ENCODE data around the gene TRABD2A.

Gene TRABD2A

DNA sequence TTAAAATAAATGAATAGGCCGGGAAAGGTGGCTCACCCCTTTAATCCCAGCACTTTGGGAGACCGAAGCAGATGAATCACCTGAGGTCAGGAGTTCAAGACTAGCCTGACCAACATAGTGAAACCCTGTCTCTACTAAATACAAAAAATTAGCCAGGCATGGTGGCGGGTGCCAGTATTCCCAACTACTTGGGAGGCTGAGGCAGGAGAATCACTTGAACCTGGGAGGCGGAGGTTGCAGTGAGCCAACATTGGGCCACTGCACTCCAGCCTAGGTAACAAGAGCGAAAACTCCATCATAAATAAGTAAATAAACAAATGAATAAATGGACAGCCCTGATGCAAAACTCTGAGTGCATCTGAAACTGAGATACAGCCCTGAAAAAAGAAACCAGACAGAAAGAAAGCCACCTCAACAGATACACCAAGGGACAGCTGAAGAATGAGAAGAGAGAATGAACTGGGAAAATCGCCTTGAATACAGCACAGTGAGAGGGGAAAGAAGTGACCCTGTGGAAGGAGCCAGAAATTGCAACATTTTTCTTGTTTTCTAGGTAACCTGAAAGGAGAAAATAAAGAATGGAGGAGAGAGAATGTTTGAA, 64.4 kb downstream of the TRABD2A start:
- no peak for DNase-seq (ENCODE audit: low spot score)
- in situ Hi-C loops (cut with MboI; ENCODE audit: low sequenced_read_pairs, unreplicated experiment): no loop called here
- TF ChIP-seq, protein P1, sequence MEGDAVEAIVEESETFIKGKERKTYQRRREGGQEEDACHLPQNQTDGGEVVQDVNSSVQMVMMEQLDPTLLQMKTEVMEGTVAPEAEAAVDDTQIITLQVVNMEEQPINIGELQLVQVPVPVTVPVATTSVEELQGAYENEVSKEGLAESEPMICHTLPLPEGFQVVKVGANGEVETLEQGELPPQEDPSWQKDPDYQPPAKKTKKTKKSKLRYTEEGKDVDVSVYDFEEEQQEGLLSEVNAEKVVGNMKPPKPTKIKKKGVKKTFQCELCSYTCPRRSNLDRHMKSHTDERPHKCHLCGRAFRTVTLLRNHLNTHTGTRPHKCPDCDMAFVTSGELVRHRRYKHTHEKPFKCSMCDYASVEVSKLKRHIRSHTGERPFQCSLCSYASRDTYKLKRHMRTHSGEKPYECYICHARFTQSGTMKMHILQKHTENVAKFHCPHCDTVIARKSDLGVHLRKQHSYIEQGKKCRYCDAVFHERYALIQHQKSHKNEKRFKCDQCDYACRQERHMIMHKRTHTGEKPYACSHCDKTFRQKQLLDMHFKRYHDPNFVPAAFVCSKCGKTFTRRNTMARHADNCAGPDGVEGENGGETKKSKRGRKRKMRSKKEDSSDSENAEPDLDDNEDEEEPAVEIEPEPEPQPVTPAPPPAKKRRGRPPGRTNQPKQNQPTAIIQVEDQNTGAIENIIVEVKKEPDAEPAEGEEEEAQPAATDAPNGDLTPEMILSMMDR (IDR thresholded peaks at IDR 0.05; ENCODE audit: borderline replicate concordance, control extremely low read depth, extremely low read depth, insufficient read depth, missing control alignments): no peak

GRCh38 chr2:84815146-84815545, 65.7 kb downstream of the TRABD2A start:
- in situ Hi-C loops (cut with MboI; ENCODE audit: low sequenced_read_pairs, unreplicated experiment): no loop called here
- TF ChIP-seq, protein P1 (IDR thresholded peaks at IDR 0.05; ENCODE audit: borderline replicate concordance, control extremely low read depth, extremely low read depth, insufficient read depth, missing control alignments): no peak
- DNase-seq (ENCODE audit: low spot score): no peak

DNA sequence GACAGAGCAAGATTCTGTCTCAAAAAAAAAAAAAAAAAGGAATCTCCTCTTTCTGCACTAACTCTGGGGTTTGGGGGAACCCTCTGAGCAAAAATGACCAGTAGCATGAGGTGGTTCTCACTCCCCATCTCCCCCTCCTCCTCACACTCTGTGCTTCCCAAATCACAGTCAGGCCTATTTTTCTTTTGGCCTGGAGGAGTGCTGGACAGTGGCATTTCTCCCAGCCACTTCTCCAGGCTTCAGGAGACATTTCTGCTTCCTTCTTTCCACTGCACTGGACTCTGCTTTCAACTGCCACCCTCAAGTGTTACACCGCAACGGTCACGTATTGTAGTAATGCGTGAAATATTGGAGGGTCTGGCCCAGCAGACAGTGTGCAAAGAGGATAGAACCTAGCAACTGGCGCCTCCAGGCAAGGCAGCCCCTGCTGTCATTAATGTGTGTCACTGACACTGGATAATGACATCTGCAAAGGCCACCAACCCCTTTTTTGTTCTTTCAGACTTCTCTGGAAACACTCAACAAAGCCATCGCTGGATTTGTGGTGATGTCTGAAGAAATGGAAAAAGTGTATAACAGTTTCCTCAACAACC, 68.9 kb downstream of the TRABD2A start:
- DNase-seq (ENCODE audit: low spot score): no peak
- in situ Hi-C loops (cut with MboI; ENCODE audit: low sequenced_read_pairs, unreplicated experiment): no loop called here
- TF ChIP-seq, protein P1 (IDR thresholded peaks at IDR 0.05; ENCODE audit: borderline replicate concordance, control extremely low read depth, extremely low read depth, insufficient read depth, missing control alignments): no peak

GRCh38 chr2:84808279-84808678, 72.6 kb downstream of the TRABD2A start:
- no peak for DNase-seq (ENCODE audit: low spot score)
- in situ Hi-C loops (cut with MboI; ENCODE audit: low sequenced_read_pairs, unreplicated experiment): no loop called here
- TF ChIP-seq, protein P1 (IDR thresholded peaks at IDR 0.05; ENCODE audit: borderline replicate concordance, control extremely low read depth, extremely low read depth, insufficient read depth, missing control alignments): no peak

- DNase-seq (ENCODE audit: low spot score): no peak
- TF ChIP-seq, protein P1 (IDR thresholded peaks at IDR 0.05; ENCODE audit: borderline replicate concordance, control extremely low read depth, extremely low read depth, insufficient read depth, missing control alignments): no peak
- in situ Hi-C loops (cut with MboI; ENCODE audit: low sequenced_read_pairs, unreplicated experiment): no loop called here
These were observed 73.8 kb downstream of the TRABD2A start for GRCh38 chr2:84807063-84807485.

DNA sequence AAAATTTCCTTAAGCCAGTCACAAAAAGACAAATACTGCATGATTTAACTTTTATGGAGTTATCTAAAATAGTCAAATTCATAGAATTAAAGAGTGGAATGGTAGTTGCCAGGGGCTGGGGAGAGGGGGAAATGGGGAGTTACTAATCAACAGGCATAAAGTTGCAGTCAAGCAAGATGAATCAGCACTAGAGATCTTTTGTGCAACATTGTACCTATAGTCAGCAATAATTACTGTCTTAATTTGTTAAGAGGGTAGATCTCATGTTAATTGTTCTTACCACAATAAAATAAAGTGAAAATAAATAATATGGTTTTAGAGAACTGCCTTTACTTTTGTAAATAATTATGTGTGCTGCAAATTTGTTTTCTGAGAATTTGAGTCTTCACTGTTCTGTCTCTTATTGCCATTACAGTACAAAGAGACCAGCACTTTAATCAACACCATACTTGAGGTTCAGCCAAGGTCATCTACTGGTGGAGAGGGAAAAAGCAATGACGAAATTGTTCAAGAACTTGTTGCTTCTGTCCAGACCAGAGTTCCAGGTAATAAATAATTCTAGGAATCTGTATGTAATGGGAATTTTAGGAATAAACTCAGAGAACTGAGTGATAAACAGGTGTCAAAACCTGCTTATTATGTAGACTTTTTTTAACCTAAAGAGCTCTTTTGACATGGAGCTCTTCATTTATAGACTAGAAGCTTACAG, 75.5 kb downstream of the TRABD2A start:
- in situ Hi-C loops (cut with MboI; ENCODE audit: low sequenced_read_pairs, unreplicated experiment): no loop called here
- TF ChIP-seq, protein P1 (IDR thresholded peaks at IDR 0.05; ENCODE audit: borderline replicate concordance, control extremely low read depth, extremely low read depth, insufficient read depth, missing control alignments): no peak

More for the DNA sequence above, 75.5 kb downstream of the TRABD2A start:
- DNase-seq (ENCODE audit: low spot score): no peak

Data from GM13976 (cell line).